GM19395 (cell line): Measurements from ENCODE around the gene ARL5A.
"Not testable (repeated sequence)": the region's sequence is repeated elsewhere in the genome, so short reads cannot be mapped to it uniquely, and the experiment has no call there.

Experiments
- ATAC-seq: cut with Tn5 transposase; IDR thresholded peaks from one replicate; pipeline ENCODE4 v1.9.1; 2021; ENCODE audit warnings: mild to moderate bottlenecking, moderate library complexity; ENCODE audit not compliant: unreplicated experiment

The ARL5A gene, protein sequence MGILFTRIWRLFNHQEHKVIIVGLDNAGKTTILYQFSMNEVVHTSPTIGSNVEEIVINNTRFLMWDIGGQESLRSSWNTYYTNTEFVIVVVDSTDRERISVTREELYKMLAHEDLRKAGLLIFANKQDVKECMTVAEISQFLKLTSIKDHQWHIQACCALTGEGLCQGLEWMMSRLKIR

DNA sequence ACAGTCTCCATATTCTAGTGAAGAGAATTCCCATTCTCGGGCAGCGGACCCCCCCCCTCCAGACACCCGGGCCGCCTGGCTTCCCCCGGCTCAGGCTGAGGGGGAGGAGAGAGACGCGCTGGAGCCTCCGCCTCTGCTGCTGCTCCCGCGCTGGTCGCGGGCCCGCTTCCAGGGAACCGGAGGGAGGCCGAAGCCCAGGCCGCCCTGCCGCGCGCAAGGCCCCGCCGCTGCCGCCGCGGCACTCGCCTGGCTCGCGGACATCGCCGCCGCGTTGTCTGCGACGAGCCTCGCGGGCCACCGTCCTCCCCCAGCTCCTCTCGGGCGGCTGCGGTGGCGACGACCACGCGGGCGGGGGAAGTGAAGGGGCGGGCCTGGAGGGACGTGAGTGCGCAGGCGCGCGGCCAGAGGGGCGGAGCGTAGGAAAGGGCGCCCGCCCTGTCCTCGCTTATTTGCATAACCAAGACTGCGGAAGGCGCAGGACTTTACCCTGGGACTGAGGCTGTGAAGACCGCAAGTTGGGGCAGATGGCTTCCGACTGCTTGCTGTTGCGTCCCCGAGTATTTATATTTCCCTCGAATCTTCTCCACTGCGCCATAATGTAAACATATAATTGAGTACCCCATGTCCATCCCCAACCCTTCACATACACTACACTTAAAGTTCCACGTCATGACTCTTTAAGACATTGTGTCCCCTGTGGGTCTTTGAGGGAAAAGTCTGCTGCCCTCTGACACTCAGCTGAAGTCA is at the start of gene ARL5A:
Gene ARL5A (minus strand): TSS at position 279 of the 747 bp plus-strand sequence. CDS start 245 bp downstream, at position 34.
- ATAC-seq, result peak; percentile 97

DNA sequence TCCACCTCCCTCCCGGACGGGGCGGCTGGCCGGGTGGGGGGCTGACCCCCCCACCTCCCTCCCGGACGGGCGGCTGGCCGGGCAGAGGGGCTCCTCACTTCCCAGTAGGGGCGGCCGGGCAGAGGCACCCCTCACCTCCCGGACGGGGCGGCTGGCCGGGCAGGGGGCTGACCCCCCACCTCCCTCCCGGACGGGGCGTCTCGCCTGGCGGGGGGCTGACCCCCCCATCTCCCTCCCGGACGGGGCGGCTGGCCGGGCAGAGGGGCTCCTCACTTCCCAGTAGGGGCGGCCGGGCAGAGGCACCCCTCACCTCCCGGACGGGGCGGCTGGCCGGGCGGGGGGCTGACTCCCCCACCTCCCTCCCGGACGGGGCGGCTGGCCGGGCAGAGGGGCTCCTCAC is 47.4 kb upstream of the ARL5A start:
- not testable (repeated sequence) for ATAC-seq

DNA sequence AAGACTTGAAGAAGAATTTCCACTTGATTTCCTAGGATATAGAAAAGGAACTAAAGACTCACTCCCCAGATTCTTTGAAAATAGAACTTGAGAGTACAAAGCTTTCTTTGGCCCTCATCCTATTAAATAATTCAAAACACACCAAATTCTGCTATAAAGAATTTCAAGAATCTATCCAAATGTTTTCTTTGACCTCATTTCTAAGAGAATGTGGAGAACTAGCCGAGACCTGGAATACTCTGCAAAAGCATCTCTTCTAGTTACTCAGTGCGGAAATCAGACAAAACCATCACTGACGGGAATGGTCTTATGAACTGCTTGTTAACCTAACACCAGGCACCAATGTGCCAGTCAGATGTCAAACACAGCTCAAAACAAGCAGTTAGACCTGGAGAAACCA is 44.2 kb upstream of the ARL5A start:
- no peak for ATAC-seq

DNA sequence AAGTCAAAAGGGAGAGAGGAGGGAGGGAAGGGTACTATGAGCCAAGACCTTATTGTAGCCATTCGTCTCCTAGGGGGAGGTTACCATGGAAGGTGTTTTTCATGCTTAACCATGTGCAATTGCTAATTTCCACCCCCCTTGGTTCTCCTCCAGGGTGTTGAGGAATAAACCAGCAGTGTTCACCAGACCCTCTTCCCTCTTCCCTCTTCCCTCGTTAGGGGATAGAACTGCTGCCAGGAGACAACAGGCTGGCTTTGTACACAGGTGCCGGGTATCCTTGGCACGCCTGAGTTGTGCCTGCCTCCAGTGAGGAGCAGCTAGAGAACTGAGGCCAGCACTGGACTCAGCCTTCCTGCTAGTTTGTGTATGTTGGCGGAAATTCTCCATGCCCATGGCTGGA is 41.1 kb upstream of the ARL5A start:
- no peak for ATAC-seq

DNA sequence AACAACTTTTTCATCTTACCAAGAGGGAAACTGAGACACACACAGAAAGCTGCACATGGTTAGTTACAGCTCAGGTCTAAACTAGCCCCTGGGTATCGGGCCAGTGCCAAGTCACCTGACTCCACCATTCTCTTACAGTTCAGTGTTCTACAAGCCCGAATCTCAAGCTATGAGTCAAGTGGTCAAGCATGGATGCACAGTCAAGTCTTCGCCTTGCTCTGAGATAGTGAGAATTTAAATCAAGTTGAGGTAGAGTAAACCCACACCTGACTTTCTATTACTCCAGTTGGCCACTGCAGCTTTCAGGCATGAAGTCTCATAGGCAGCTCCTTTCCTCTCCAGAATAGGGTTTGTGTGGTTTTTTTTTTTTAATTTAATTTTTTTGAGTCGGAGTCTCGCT is 34.5 kb upstream of the ARL5A start:
- ATAC-seq, result peak; percentile 99

DNA sequence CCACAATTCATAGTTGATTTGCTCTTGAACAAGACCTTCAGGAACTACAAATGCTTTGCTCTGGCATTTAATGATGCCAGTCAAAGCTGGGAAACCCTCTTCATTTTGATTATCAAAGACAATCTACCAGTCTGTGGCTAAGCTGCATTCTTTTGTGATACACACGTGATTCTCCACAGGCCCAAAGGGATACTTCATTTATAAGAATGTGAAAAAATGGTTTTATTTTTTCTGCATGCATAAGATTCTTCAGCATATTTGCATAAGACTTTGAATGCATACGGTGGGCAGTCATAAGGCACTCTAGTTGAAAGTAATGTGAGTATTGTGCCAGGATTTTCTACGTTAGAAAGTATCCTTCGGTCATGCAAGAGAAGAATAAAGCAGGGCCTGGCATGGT is 33.0 kb upstream of the ARL5A start:
- no peak for ATAC-seq

DNA sequence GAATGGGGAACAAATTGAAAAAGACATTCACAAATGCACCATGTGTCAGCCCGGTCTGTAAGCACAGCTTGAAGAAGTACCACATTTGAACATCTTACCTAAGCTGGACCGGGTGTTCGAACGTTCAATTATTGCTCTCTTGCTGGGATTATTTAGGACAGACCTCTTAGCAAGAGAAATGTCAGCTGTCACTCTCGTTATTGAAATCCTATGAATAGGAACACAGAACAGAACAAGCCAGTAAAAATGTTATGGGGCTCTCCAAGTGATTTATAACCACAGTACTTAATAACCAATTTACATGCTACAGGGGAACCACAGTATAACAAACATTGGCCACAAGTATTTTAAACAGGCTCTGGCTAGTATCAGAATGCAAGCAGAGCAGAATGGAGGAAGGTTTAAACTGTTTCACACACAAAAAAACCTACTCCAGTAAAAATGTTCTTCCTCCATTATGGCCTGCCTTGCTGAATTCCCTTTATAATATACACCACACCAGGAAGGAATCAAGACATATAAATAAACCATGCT is 32.5 kb upstream of the ARL5A start:
- ATAC-seq, result no peak

DNA sequence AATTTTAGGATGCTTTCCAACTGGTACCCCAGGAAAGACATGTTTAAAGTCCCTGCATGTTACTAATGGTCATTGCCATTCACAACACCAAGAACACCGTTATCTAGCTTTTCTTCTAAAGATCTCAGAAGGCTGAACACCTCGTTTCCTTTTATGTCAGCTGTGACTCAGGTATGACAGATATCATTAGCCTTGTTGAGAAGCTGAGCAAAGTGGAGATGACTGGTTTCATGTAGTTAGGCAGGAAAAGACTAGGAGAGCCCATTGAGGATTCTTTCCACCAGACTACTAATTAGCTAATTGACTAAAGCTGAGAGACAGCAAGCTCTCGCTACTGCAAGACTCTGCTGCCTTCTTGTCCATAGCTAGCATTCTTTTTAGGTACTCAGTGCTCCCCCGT is 32.0 kb upstream of the ARL5A start:
- ATAC-seq, result no peak

DNA sequence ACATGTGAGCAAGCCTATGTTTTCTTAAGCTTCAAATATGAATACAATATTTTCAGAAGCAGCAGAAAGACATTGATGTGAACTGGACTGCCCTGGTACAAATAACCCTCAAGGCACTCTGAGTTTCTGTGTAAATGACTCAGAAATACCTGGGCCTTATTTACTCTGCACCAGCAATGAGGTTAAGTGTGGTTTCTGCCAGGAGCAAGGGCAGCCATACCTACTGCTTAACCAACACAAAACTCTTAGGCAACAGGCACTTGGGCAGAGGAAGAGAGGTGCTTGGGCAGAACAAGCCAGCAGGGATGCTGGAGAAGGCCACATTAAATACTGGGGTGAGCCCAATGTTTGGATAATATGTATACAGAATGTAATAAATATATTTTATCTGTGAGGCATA is 29.4 kb upstream of the ARL5A start:
- ATAC-seq, result no peak

DNA sequence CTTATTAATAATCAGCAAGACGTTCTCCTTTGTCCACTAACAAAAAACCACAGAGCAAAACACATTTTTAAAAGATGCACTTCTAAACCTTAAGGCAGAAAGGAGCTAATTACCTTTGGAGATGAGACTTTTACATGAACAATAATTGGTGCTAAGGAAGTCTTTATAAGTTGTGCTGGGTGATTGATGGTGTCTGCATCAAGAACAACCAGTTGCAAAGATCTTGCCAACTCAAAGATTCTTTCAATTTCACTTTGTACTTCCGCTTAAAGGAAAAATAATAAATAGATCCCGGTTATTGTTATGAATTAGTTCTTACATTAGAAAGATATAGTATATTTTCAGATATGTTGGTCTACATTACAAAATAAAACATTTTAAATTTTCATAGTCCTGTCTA is 26.9 kb upstream of the ARL5A start:
- ATAC-seq, result no peak

DNA sequence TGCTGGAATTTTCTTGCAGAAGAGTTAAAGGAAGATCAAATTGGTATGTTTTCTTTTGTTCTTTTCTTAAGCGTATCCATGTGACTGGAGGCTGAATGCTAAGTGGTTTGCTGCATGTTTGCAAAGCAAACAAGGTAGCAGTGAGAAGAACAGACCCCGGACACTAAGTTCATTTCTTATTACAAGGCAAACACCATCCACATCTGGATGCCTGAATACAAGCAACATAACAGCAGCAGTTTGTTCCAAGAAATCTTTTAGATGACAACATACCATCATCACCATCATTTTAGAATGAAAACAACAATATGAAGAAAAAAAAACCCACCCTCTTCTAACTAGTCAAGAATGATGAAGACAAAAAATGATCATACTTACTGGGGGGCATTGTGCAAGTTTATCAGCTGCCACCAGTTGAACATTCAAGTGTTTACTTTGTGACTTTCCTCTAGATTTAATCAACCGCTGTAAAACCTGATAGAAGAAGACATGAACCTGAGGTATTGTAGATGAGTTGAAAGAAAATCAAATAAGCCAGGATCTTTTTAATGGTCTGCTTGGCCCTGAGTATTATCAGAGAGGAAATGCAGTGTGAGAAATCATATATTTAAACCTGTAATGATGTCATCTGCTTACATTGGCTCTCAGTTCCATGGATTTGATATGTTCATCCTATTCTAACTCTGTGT is 25.0 kb upstream of the ARL5A start:
- ATAC-seq, result no peak

DNA sequence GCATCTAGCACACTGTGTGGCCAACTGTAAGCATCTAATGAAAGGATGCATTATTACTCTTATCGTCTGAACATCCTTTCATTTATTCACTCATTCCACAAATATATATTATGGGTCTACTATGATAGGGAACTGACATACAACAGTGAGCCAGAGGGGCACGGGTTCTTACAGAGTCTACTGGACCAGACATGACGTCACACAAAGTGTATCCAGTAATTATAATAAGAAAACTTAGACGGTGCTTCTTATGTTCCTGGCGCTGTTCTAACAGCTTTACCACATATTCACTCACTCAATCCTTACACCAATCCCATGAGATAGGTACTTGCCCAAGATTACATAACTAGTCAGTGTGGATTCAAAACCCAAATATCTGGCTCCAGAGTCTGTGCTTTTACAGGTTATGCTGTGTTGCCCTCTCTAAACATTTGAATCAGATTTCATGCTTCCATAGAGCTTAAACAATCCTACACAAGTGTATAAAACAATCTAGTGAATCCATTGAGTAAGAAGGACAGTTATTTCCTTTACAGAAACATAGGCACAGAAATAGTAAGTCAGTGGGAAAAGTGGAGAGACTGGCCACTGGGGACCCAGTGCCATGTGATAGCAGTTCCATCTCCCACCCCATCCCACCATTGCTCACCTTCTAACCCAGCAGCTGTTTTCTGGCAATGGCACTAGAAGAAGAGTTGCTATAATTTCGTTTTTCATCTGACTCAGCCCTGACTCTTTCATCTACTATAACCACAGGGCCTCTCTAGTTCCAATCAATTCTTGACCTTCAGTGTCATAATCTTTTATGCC is 24.2 kb upstream of the ARL5A start:
- no peak for ATAC-seq

DNA sequence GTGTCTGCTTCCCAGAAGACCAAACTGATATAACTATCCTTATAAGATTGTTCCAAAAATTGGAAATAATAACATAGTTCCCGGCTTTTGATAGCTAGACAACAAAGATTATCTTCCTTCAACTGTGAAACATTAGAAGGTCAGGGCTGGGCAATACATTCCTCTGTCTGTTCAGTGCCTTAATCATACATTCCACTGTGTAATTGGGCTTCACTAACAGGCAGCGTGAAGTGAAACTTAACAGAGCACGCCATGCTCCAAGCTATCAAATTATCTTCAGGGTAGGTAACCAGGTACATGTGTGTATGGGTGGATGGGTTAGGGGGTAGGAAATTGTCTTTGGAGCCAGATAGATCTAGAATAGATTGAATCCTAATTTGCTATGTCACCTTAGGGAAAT is 23.5 kb upstream of the ARL5A start:
- no peak for ATAC-seq

DNA sequence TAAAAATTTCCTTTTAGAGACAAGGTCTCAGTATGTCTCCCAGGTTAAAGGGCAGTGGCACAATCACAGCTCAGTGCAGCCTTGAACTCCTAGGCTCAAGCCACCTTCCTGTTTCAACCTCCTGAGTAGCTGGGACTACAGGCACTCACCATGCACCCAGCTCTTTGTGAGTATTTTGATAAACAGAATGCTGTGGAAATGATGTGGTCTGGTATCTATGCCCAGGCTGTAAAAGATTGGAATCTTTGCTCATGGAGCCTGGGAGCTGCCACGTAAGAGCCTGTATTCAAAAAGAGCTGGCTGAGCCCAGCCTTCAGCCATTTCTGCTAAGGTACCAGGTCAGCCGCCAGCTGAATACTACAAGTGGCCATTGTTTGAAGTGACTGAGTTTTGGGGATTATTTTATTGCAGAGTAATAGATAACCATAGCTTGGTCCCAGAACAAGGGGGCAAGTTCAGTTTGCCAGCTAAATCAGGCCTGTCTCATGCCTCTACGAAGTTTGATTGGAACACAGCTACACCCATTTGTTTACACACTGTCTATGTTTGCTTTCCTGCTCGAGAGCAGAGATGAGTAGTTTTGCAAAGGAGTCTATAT is 21.3 kb upstream of the ARL5A start:
- ATAC-seq, result no peak

DNA sequence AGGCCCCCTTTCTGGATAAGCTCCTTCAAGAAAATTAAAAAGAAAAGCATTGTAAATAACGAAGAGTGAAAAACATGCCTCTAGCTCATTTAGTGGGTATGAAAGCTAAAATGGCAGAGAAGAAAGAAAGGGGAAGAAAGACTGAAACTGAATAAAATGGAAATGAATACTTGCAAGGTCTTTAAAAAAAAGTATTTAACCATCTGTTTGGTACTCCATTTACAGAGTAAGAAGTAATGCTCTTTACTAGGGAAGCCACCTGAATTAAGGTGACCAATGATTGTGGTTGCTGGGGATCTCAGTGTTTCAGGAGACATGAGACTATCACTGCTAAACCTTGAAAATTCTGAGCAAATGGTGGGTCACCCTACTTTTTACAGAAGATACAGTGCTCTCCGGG is 17.7 kb upstream of the ARL5A start:
- ATAC-seq, result peak; percentile 70

DNA sequence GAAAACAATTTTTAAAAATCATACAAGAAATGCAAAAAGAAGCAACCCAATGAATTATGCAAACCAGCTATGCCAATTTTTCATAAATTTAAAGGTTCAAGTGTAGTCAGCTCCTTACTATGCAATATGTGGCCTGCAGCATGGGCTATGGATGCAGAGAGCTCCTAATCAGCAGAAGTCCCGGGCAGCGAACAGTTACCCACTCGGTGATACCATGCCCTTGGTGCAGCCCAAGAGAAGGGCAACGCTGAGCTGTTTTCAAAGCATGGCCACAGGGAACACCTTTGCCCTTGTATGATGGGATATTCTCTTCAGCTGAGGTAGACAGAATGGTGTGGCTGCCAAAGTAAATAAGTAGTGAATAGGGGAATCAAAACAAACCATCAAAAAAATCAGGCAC is 17.3 kb upstream of the ARL5A start:
- ATAC-seq, result peak; percentile 5

DNA sequence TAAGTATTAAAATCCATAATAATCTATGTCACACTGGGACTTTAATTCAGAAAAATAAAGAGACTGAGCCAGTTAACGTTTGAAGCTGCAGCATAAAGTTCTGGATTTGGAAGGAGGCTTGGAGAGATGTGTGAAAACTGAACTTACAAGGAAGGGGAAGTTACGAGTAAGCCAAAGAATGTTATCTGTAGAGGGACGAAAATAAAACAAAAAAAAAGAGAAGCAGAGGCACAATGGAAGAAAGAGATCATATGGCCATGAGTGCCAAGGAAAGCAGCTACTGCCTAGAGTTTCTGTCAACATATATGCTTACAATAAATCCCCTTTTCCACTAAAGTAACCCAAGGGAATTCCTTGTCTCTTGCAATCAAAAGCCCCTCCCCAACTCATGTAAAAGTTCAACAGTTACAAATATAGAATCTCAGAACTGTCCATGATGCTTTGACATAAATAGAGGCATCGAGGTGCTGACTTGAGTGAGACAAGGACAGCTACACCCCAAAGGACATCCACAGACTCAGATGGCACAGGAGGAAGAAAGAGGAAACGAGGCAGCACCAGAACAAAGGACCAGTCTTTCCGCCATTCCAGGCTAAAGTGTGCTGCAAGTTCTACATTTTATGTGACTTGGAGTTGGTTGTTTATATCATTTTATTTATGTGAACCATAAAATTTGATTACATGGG is 16.1 kb upstream of the ARL5A start:
- ATAC-seq, result no peak

DNA sequence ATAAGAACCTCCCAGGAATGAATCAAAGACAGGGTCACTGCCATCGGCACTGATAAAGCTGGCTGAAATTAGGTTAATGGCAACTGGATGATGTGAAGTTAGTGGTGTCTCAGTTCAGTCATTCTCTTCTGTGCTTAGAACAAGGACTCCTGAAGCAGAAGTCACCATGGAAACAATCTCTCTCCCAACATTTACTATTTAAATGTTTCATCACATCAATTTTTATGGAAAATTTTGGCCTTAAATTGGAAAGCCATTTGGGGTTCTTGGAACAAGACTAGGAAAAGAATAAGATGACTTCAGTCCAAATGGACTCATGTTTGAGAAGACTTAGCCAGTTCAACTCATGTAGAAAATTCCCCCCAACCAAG is 15.5 kb upstream of the ARL5A start:
- no peak for ATAC-seq

DNA sequence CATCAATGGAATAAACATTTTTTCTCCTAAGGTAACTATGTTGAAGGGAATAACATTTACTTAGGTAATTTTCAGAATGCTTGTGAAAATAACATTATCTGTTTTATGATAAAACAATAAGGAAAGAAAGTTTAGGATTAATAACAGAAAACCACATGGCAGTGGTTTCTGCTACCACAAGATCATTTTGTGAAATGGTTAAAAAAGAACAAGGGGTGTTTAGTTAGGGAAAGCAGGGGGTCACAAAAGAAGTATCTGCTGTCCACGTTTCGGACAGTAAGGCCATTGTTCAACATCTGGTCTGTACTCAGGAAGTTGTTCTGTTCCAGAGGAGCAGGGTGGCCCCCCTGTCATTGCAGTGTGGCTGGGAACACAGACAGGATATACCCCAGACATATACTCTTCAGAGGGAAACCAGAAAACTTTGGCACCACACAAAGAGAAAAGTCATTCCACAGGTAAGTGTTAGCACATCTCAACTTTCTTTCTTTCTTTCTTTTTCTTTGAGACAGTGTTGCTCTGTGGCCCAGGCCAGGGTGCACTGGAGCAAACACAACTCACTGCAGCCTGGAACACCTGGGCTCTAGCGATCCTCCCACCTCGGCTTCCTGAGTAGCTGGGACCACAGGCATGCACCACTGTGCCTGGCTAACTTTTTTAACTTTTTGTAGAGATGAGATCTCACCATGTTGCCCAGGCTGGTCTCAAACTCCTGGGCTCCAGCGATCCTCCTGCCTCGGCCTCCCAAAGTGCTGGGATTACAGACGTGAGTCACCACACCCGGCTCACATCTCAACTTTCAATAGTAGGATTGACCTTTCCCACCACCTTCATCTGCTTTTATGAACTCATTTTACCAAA is 14.8 kb upstream of the ARL5A start:
- ATAC-seq, result peak; percentile 27
